Spinal cord (tissue), 10 donors: ENCODE measurements around the gene WAS. TPM values are rescaled to one million over a fixed set of nuclear protein-coding genes. Genes with fewer than 3 reads are reported as not detected.
A peak's percentile ranks its signal among the peaks of the same experiment; 100 is the strongest.
"Not testable (repeated sequence)": the region's sequence is repeated elsewhere in the genome, so short reads cannot be mapped to it uniquely, and the experiment has no call there.

Experiments used
- DNase-seq, 6 donors: peaks; one replicate each; pipeline versions ENCODE4 v3.0.0 to v3.0.0-alpha.2; 2013 to 2015; ENCODE audit warnings: low spot score in 6 of 6, low read depth in 4 of 6
- H3K27ac ChIP-seq: one replicate; pipeline ENCODE4 v1.5.1; 2013; ENCODE audit warnings: low read depth, low read length, control low read depth
- H3K27me3 ChIP-seq: one replicate; pipeline ENCODE4 v1.6.1; 2013; ENCODE audit warnings: low read length; ENCODE audit not compliant: control insufficient read depth, insufficient read depth
- H3K36me3 ChIP-seq: one replicate; pipeline ENCODE4 v1.6.1; 2013; ENCODE audit warnings: low read length; ENCODE audit not compliant: control insufficient read depth, insufficient read depth
- H3K4me1 ChIP-seq: one replicate; pipeline ENCODE4 v1.6.1; 2013; ENCODE audit warnings: low read length; ENCODE audit not compliant: control insufficient read depth, insufficient read depth
- H3K4me3 ChIP-seq: one replicate; pipeline ENCODE4 v1.5.1; 2013; ENCODE audit warnings: low read depth, low read length, control low read depth
- H3K9me3 ChIP-seq: one replicate; pipeline ENCODE4 v1.6.1; 2013; ENCODE audit warnings: low read length; ENCODE audit not compliant: control insufficient read depth, insufficient read depth
- WGBS: methylation state at CpG from one replicate; pipeline ENCODE4 v1.1.5; 2013; ENCODE audit warnings: missing lambda C conversion rate; ENCODE audit not compliant: insufficient coverage; 5-methylcytosine and 5-hydroxymethylcytosine counted together
- polyA plus RNA-seq, 2 donors: library from polyadenylated mRNA; unstranded; fragments of 120-200 nt; gene quantifications; one replicate each; pipeline ENCODE4 v1.2.1, GENCODE V29; 2013; ENCODE audit not compliant: insufficient read length in 2 of 2
- total RNA-seq, 2 donors: library from RNA; depleted of rRNA in 1 of 2; stranded (reverse); fragments of 120-200 nt in 1 of 2; fragments of >200 nt in 1 of 2; gene quantifications; one replicate each; pipeline versions ENCODE4 v1.2.3 to v1.2.4, GENCODE V29; 2013 to 2014
- donor health status: healthy.

WAS gene
- total and polyA plus RNA-seq, 4 donors, result 3.1 to 7.1 (median 5.3) TPM

DNA sequence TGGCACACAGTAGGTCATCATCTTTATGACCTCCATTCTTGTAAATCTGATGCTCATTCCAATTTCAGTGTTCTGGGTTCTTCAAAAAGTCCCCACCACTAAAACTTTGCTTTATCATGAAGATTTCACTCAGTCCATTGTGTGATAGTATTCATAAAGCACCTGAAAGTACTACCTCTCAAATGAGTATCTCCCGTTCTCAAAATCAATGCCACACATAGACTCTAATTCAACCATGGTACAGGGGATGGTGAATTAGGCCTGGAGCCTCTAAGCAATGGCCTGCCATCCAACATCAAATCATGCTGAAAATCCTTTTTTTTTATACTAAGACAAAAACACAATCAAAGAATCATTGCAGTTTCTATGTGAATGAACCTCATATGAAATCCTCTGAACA is 19.4 kb upstream of the WAS start:
- Histone ChIP-seq H3K4me1 (no peaks in the 10 kb centered on the region), H3K27ac (no peak overlapping the region), H3K27me3 (no peaks in the 10 kb centered on the region), H3K9me3 (no peaks in the 10 kb centered on the region), H3K36me3 (no peaks in the 10 kb centered on the region), H3K4me3 (no peak overlapping the region)
- no CpG with 5 or more reads among the region's 1 CpG for WGBS
- no peak for DNase-seq

DNA sequence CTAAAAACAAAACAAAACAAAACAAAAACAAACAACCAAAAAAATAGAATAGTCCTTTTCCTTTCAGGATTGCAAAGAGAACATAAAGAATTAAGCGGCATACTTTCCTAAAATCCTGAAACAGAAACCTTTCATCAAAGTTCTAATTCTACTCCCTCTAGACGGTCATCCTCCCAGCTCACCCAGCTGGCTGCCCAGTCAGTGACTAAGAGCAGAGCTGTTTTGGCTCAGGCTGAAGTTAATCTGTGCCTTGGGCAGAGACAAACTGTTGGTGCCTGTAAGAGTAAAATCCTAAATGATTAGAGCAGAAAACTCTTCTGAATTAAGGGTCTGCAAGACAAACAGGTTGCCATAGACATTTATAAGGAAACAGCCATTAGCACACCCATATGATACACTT is 17.6 kb upstream of the WAS start:
- DNase-seq, result no peak
- H3K27ac ChIP-seq, result no peak overlapping the region
- no peaks in the 10 kb centered on the region for H3K27me3 ChIP-seq
- H3K4me3 ChIP-seq, result no peak overlapping the region
- no peaks in the 10 kb centered on the region for H3K4me1 ChIP-seq
- 100% methylated on average over 1 of the region's 2 CpGs for WGBS
- H3K36me3 ChIP-seq, result no peaks in the 10 kb centered on the region
- no peaks in the 10 kb centered on the region for H3K9me3 ChIP-seq

DNA sequence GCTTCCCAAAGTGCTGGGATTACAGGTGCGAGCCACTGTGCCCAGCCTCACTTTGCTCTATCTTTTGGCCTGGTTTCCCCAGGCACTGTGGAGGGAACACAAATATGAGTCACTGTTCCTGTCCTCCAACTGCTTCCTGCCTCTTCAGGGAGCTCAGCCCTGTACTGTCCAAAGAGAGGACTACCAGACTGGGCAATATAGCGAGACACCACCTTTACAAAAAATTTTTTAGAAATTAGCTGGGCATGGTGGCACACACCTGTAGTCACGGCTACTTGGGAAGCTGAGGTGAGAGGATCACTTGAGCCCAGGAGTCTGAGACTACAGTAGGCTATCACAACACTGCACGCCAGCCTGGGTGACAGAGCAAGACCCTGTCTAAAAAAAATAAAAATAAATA is 16.9 kb upstream of the WAS start:
- Histone ChIP-seq H3K36me3 (no peaks in the 10 kb centered on the region), H3K4me1 (no peaks in the 10 kb centered on the region), H3K27me3 (no peaks in the 10 kb centered on the region), H3K9me3 (no peaks in the 10 kb centered on the region), H3K4me3 (no peak overlapping the region), H3K27ac (no peak overlapping the region)
- DNase-seq, result no peak
- WGBS, result 81% methylated on average over 2 of the region's 4 CpGs

DNA sequence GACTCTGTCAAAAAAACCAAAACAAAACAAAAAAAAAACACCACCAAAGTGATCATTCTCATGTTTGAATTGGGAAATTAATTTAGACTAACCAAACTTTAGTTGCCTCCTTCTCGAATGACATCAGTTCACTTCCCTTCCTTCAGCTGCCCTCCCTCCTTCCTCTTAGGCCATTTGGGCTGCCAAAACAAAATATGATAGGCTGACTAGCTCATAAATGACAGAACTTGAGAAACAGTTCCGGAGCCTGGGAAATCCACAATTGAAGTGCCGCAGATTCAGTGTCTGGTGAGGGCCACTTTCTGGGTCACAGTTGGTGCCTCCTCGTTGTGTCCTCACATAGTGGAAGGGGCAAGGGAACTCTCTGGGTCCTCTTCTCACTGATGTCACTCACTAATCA is 16.1 kb upstream of the WAS start:
- Histone ChIP-seq H3K9me3 (no peaks in the 10 kb centered on the region), H3K36me3 (no peaks in the 10 kb centered on the region), H3K4me1 (no peaks in the 10 kb centered on the region), H3K4me3 (no peak overlapping the region), H3K27me3 (no peaks in the 10 kb centered on the region), H3K27ac (no peak overlapping the region)
- no peak for DNase-seq
- 100% methylated on average over 1 of the region's 4 CpGs for WGBS

DNA sequence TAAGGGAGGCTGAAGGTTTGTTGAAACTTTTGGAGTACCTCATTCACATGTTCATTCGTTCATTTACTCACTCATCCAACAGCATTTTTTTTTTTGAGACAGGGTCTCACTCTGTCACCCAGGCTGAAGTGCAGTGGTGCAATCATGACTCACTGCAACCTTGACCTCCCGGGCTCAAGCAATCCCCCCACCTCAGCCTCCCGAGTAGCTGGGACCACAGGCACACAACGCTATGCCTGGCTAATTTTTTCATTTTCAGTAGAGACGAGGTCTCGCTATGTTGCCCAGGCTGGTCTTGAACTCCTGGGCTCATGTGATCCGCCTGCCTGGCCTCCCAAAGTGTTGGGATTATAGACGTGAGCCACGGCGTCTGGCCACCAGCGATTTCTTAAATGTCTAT is 15.4 kb upstream of the WAS start:
- not testable (repeated sequence) for H3K27ac ChIP-seq, H3K36me3 ChIP-seq, DNase-seq, H3K27me3 ChIP-seq, H3K4me1 ChIP-seq, H3K9me3 ChIP-seq, H3K4me3 ChIP-seq
- WGBS, result 76% methylated on average over 9 of the region's 11 CpGs

DNA sequence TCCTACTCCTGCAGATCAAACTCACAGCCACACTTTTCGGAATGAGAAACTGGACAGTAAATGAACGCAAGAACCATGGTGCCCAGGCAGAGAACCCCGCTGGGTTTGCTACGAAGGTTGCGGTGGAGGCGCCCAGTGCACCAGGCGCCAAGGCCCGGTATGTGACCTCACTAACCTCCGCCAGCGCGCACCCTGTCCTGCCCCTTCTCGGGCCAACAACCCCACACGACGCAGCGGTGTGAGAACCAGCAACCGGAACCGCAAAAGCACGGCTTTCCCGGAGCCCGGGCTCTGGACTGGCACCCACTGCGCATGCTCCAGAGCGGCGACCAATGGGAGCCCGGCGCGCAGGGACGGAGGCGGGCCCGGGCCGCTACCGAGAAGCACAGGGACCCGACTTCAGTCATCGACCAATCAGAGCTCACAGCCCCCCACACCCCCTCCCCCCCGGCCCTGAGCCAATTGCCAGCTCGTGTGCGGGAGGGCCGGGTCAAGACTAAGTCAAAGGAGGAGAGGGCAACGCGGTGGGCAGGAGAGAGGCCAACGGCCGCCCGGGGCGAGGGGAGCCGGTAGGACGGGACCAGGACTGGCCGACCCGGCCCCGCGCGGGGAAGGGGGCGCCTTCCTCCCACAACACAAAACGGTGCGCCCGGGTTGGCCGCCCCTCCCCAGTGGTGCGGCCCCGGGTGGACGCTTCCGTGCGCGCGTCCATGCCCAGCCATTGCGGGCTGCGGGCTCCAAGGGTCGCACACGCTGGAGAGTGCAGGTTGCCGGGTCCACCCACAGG is 7.3 kb upstream of the WAS start:
- WGBS, result 30% methylated on average over 55 of the region's 67 CpGs
- H3K9me3 ChIP-seq, result no peaks in the 10 kb centered on the region

DNA sequence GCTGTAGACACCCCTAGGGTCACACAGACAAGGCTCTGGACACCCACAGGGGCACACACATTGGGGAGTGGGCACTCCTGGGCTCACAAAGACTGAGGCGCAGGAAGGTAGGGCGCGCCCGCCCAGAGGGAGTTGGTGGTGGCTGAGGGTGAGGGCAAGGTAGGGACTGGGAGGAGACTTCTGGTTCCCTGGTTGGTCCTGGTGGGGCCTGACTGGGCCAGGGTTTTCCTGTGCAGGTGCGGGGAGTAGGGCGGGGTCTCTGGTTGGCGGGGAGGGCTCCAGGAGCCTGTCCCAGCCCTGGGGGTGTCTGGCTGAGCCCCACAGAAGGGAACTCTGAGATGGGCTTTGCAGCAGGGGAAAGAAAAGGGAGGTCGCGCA is 6.7 kb upstream of the WAS start:
- no peak for DNase-seq
- H3K4me3 ChIP-seq, result peak overlapping the region; percentile 61
- H3K36me3 ChIP-seq, result no peaks in the 10 kb centered on the region
- peak overlapping the region; percentile 73 for H3K27ac ChIP-seq
- H3K27me3 ChIP-seq, result no peaks in the 10 kb centered on the region
- H3K4me1 ChIP-seq, result peaks cover 18% of the 10 kb centered on the region
- WGBS, result 34% methylated on average over 9 of the region's 9 CpGs
- H3K9me3 ChIP-seq, result no peaks in the 10 kb centered on the region

More for the DNA sequence above, 7.3 kb upstream of the WAS start:
- Histone ChIP-seq H3K4me3 (peak overlapping the region; percentile 61), H3K27me3 (no peaks in the 10 kb centered on the region), H3K4me1 (peaks cover 18% of the 10 kb centered on the region), H3K36me3 (no peaks in the 10 kb centered on the region), H3K27ac (peak overlapping the region; percentile 73)
- DNase-seq, result peak; percentile 38 to 96 (median 78)

DNA sequence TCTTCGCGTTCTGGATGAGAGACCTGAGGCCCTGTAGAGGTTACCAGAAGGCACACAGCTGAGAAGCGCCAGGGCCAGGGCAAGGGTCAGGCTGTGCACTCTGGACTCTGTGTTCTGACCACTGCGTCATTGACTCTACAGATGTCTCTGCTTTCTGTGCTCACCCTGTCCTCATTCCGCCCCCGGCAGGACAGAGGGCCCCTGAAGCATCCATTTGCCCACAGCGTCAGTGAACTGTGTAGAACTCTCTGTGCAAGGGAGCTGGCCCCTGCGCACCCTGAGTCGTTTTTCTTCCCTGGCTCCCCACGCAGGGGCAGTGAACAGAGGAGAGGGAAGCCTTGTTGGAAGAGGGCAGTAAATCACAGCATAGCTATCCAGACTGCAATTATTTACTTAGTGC is 6.1 kb upstream of the WAS start:
- no peak overlapping the region for H3K4me3 ChIP-seq
- 38% methylated on average over 5 of the region's 10 CpGs for WGBS

DNA sequence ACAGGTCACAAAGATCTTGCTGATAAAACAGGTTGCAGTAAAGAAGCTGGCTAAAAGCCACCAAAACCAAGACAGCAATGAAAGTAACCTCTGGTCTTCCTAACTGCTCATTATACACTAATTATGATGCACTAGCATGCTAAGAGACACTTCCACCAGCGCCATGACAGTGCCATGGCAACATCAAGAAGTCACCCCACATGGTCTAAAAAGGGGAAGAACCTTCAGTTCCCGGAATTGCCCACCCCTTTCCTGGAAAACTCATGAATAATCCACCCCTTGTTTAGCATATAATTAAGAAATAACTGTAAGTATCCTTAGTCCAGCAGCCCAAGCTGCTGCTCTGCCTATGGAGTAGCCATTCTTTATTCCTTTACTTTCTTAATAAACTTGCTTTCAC is 3.1 kb upstream of the WAS start:
- not testable (repeated sequence) for H3K4me3 ChIP-seq, H3K36me3 ChIP-seq, H3K27ac ChIP-seq, H3K27me3 ChIP-seq, H3K9me3 ChIP-seq
- peak in 2 of 6 donors; percentile 14 to 32 for DNase-seq
- H3K4me1 ChIP-seq, result peaks cover 15% of the 10 kb centered on the region
- no CpG with 5 or more reads among the region's 2 CpGs for WGBS

More for the DNA sequence above, 6.1 kb upstream of the WAS start:
- DNase-seq, result no peak
- Histone ChIP-seq H3K9me3 (no peaks in the 10 kb centered on the region), H3K36me3 (no peaks in the 10 kb centered on the region), H3K4me1 (peaks cover 18% of the 10 kb centered on the region), H3K27ac (peak overlapping the region; percentile 7), H3K27me3 (no peaks in the 10 kb centered on the region)

DNA sequence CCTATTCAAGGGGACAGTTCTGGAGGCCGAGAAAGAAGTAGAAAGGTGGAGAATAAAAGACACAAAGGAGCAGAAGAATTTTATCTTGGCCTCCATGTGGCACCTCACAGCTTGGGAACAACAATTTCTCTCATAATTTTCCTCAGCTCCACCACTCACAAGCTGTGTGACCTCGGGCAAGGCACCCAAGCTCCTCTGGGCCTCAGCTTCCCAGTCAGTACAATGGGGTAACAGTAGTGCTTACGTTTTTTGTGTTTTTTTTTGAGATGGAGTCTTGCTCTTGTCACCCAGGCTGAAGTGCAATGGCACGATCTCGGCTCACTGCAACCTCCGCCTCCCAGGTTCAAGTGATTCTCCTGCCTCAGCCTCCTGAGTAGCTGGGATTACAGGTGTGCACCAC is 2.7 kb upstream of the WAS start:
- not testable (repeated sequence) for H3K36me3 ChIP-seq, H3K27ac ChIP-seq, H3K4me3 ChIP-seq, H3K27me3 ChIP-seq, DNase-seq, H3K9me3 ChIP-seq
- no CpG with 5 or more reads among the region's 6 CpGs for WGBS
- peaks cover 11% of the 10 kb centered on the region for H3K4me1 ChIP-seq
